ENCODE results near the gene AVL9.
"Not testable (repeated sequence)": the region's sequence is repeated elsewhere in the genome, so short reads cannot be mapped to it uniquely, and the experiment has no call there.

AVL9 gene

GRCh38 chr7:32588657-32589056 lies 93.4 kb downstream of the AVL9 start:
- no peak overlapping the region for H3K4me3 ChIP-seq (replicated peaks; ENCODE audit: low read depth, low read length)
- no peak for TF ChIP-seq CTCF (IDR thresholded peaks at IDR 0.05; ENCODE audit: low read depth, low read length, missing control alignments)
- peak; percentile 58 for DNase-seq (ENCODE audit: extremely low read depth, low read depth)

GRCh38 chr7:32591938-32592337 lies 96.6 kb downstream of the AVL9 start:
- peak; percentile 41 for DNase-seq (ENCODE audit: extremely low read depth, low read depth)
- H3K4me3 ChIP-seq (replicated peaks; ENCODE audit: low read depth, low read length) = no peak overlapping the region
- TF ChIP-seq CTCF (IDR thresholded peaks at IDR 0.05; ENCODE audit: low read depth, low read length, missing control alignments) = no peak

GRCh38 chr7:32592701-32593100 lies 97.4 kb downstream of the AVL9 start:
- TF ChIP-seq CTCF (IDR thresholded peaks at IDR 0.05; ENCODE audit: low read depth, low read length, missing control alignments) = no peak
- DNase-seq (ENCODE audit: extremely low read depth, low read depth) = no peak
- no peak overlapping the region for H3K4me3 ChIP-seq (replicated peaks; ENCODE audit: low read depth, low read length)

GRCh38 chr7:32594965-32595490 lies 99.7 kb downstream of the AVL9 start:
- H3K4me3 ChIP-seq (replicated peaks; ENCODE audit: low read depth, low read length) = no peak overlapping the region
- no peak for DNase-seq (ENCODE audit: extremely low read depth, low read depth)
- no peak for TF ChIP-seq CTCF (IDR thresholded peaks at IDR 0.05; ENCODE audit: low read depth, low read length, missing control alignments)

GRCh38 chr7:32601196-32601595 lies 105.9 kb downstream of the AVL9 start:
- not testable (repeated sequence) for DNase-seq (ENCODE audit: extremely low read depth, low read depth); H3K4me3 ChIP-seq (replicated peaks; ENCODE audit: low read depth, low read length)

- no peak for DNase-seq (ENCODE audit: extremely low read depth, low read depth)
- H3K4me3 ChIP-seq (replicated peaks; ENCODE audit: low read depth, low read length) = no peak overlapping the region
- TF ChIP-seq CTCF (IDR thresholded peaks at IDR 0.05; ENCODE audit: low read depth, low read length, missing control alignments) = no peak
These were observed 107.2 kb downstream of the AVL9 start for GRCh38 chr7:32602470-32602869.

GRCh38 chr7:32603492-32603891 lies 108.2 kb downstream of the AVL9 start:
- H3K4me3 ChIP-seq (replicated peaks; ENCODE audit: low read depth, low read length); DNase-seq (ENCODE audit: extremely low read depth, low read depth): not testable (repeated sequence)

- not testable (repeated sequence) for H3K4me3 ChIP-seq (replicated peaks; ENCODE audit: low read depth, low read length); DNase-seq (ENCODE audit: extremely low read depth, low read depth)
These were observed 108.8 kb downstream of the AVL9 start for GRCh38 chr7:32604047-32604446.
